ENCODE measurements around the gene MGAM2. TPM values are rescaled to one million over a fixed set of nuclear protein-coding genes. Genes with fewer than 3 reads are reported as not detected.

Gene MGAM2
- total RNA-seq, 1 donor from 2014 or later = not detected

DNA sequence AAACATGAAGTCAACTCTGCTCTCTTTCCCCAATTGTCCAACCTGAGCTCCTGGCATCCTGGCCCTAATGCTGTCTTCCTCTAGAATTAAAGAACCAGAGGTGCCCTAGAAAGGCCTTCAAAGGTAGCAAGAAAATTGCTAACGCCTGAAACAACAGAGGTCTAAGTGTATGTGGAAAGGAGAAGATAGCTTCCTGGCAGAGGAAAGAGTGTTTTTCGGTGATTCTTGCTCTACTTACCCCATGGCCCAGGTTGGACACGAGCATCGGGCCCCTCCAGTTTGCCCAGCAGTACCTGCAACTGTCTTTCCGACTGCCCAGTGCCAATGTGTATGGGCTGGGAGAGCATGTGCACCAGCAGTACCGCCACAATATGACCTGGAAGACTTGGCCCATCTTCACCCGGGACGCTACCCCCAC is 22.2 kb downstream of the MGAM2 start:
- Histone ChIP-seq H3K36me3 (no peaks in the 10 kb centered on the region), H3K4me1 (no peaks in the 10 kb centered on the region), H3K9me3 (replicated peaks) (no peaks in the 10 kb centered on the region), H3K27ac (replicated peaks) (no peak overlapping the region), H3K4me3 (no peak overlapping the region), H3K27me3 (ENCODE audit: low read depth) (no peaks in the 10 kb centered on the region)
- DNase-seq = no peak
- intact Hi-C loops (cut with micrococcal nuclease) = no loop called here
- TF ChIP-seq, protein P1, sequence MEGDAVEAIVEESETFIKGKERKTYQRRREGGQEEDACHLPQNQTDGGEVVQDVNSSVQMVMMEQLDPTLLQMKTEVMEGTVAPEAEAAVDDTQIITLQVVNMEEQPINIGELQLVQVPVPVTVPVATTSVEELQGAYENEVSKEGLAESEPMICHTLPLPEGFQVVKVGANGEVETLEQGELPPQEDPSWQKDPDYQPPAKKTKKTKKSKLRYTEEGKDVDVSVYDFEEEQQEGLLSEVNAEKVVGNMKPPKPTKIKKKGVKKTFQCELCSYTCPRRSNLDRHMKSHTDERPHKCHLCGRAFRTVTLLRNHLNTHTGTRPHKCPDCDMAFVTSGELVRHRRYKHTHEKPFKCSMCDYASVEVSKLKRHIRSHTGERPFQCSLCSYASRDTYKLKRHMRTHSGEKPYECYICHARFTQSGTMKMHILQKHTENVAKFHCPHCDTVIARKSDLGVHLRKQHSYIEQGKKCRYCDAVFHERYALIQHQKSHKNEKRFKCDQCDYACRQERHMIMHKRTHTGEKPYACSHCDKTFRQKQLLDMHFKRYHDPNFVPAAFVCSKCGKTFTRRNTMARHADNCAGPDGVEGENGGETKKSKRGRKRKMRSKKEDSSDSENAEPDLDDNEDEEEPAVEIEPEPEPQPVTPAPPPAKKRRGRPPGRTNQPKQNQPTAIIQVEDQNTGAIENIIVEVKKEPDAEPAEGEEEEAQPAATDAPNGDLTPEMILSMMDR (IDR thresholded peaks at IDR 0.05; ENCODE audit: borderline replicate concordance) = no peak

DNA sequence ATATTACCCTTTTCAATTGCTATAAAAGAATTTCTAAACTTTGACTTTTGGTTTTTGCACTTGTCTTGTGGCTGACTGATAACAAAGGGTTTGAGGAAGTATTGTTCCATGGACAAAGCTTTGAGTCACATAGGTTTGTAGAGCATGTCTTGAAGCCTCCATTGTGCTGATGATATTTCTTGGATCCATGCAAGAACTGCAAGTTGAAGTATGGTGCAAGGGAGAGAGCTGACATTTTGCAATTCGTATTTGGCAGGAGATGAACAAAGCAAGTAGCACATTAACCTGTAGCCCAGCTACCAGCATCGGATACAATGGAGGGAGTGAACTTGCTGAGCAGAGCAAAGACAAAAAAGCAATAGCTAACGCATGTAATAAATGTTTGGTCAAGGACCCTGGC is 23.4 kb downstream of the MGAM2 start:
- TF ChIP-seq, protein P1 (IDR thresholded peaks at IDR 0.05; ENCODE audit: borderline replicate concordance) = no peak
- intact Hi-C loops (cut with micrococcal nuclease) = no loop called here
- no peaks in the 10 kb centered on the region for H3K9me3 ChIP-seq (replicated peaks)
- no peak overlapping the region for H3K27ac ChIP-seq (replicated peaks)
- H3K4me1 ChIP-seq = no peaks in the 10 kb centered on the region
- H3K4me3 ChIP-seq = no peak overlapping the region
- no peaks in the 10 kb centered on the region for H3K27me3 ChIP-seq (ENCODE audit: low read depth)
- DNase-seq = no peak
- no peaks in the 10 kb centered on the region for H3K36me3 ChIP-seq

DNA sequence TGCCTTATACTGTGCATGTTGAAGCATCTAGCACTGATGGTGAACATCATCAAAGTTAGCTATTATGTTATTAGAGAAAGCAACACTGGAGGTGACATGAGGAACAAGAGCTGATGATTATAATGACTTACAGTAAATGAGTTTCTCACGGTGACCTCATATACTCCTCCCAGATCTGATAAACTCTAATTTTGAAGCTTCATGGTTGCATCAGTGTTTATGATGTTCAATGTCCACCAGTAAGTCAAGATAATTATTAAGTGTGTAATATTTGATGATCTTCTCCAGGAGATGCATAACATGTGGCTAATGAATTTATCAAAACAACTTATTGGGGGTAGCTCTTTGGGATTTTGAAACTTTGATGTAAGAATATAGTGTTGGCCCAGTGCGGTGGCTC is 27.5 kb downstream of the MGAM2 start:
- intact Hi-C loops (cut with micrococcal nuclease) = no loop called here
- Histone ChIP-seq H3K36me3 (no peaks in the 10 kb centered on the region), H3K9me3 (replicated peaks) (no peaks in the 10 kb centered on the region), H3K27ac (replicated peaks) (no peak overlapping the region), H3K27me3 (ENCODE audit: low read depth) (no peaks in the 10 kb centered on the region), H3K4me3 (no peak overlapping the region), H3K4me1 (no peaks in the 10 kb centered on the region)
- no peak for DNase-seq
- TF ChIP-seq, protein P1 (IDR thresholded peaks at IDR 0.05; ENCODE audit: borderline replicate concordance) = no peak

DNA sequence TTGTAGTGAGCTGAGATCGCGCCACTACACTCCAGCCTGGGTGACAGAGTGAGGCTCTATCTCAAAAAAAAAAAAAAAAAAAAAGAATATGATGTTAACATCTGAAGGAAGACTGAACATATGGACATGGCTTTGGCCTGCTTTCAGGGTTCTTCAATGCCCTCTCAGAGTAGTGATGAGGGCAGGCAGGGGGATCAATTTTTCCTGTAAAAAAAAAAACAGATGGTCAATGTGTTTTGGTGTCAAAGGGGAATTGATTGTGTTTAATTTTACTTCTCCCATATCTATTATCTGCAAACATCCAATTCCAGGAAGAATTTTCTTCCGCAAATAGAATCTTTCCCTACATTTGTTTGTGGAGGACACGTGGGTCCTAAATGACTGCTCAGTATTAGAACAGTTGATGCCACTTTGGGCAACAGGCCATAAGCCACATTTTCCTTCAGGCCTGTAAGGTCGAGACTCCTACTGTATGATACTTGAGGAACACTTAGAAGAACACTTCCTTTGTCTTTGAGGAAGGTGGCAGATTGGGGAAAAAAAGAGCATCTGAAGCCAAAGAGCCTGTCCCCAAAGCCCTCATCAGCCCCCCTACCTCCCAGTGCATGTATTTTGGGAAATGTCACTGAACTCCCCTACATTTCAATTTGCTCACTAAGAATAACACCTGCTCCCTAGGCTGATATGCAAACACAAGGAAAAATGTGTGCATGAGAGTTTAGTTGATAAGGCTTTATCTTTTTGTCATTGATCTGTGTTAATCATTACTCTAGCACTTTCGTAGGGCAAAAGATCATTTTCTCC is 28.3 kb downstream of the MGAM2 start:
- intact Hi-C loops (cut with micrococcal nuclease) = no loop called here
- Histone ChIP-seq H3K27ac (replicated peaks) (no peak overlapping the region), H3K4me1 (no peaks in the 10 kb centered on the region), H3K9me3 (replicated peaks) (no peaks in the 10 kb centered on the region), H3K4me3 (no peak overlapping the region), H3K27me3 (ENCODE audit: low read depth) (no peaks in the 10 kb centered on the region), H3K36me3 (no peaks in the 10 kb centered on the region)
- no peak for DNase-seq
- TF ChIP-seq, protein P1 (IDR thresholded peaks at IDR 0.05; ENCODE audit: borderline replicate concordance) = no peak

DNA sequence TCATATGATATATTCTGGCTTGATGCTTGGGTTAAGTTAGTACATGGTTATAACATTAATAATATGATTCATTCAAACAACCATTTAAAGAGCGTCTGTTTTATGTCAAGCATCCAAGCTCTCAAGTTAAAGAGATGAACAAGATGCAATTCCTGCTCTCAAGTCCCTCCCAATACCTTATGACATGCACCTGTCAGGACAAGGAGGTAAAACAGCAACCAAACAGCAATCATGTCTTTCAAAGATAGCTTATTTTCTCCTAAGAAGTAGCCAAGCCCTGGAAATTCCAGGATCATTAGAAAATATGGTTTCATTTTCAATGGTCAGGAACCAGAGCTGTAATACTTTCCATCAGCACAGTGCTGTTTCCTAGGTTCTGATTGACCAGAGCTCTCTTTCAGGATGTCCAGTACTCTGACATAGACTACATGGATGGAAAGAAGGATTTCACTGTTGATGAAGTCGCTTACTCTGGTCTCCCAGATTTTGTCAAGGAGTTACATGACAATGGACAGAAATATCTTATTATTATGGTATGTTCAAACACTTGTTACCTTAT is 29.0 kb downstream of the MGAM2 start:
- Histone ChIP-seq H3K36me3 (no peaks in the 10 kb centered on the region), H3K4me1 (no peaks in the 10 kb centered on the region), H3K27me3 (ENCODE audit: low read depth) (no peaks in the 10 kb centered on the region), H3K4me3 (no peak overlapping the region), H3K9me3 (replicated peaks) (no peaks in the 10 kb centered on the region), H3K27ac (replicated peaks) (no peak overlapping the region)
- intact Hi-C loops (cut with micrococcal nuclease) = no loop called here
- TF ChIP-seq, protein P1 (IDR thresholded peaks at IDR 0.05; ENCODE audit: borderline replicate concordance) = no peak
- no peak for DNase-seq

Measured in left ventricle myocardium inferior (tissue), 1 donor.